CD14-positive monocyte (primary cell): ENCODE measurements around the gene C19orf38. TPM values are rescaled to one million over a fixed set of nuclear protein-coding genes. Genes with fewer than 3 reads are reported as not detected.

Experiments
- DNase-seq, 3 donors: peaks; one replicate each; pipeline ENCODE4 v3.0.0-alpha.2; 2011 to 2022
- H2AFZ ChIP-seq: 2 replicates; pipeline ENCODE4 v1.6.0; 2012; ENCODE audit warnings: mild to moderate bottlenecking, low read depth, low read length, inconsistent platforms; ENCODE audit not compliant: insufficient read depth, poor library complexity, severe bottlenecking
- H3K27ac ChIP-seq, 2 donors: 1 replicate in 1 of 2; 2 replicates in 1 of 2; pipeline ENCODE4 v1.5.1; 2012 to 2013; ENCODE audit warnings: low read length in 2 of 2, control low read depth in 1 of 2, inconsistent platforms in 1 of 2, low read depth in 1 of 2, mild to moderate bottlenecking in 1 of 2
- H3K27me3 ChIP-seq, 2 donors: one replicate each; pipeline versions ENCODE4 v1.6.0 to v1.6.1; 2011 to 2013; ENCODE audit warnings: low read length in 2 of 2; ENCODE audit not compliant: control insufficient read depth in 2 of 2, insufficient read depth in 2 of 2
- H3K36me3 ChIP-seq, 2 donors: replicated peaks in 1 of 2; 1 replicate in 1 of 2; 2 replicates in 1 of 2; pipeline versions ENCODE4 v1.5.1 to v1.6.1; 2012 to 2013; ENCODE audit warnings: low read length in 2 of 2, control low read depth in 1 of 2, inconsistent platforms in 1 of 2, mild to moderate bottlenecking in 1 of 2; ENCODE audit not compliant: insufficient read depth in 2 of 2, control insufficient read depth in 1 of 2
- H3K4me1 ChIP-seq, 2 donors: 1 replicate in 1 of 2; 2 replicates in 1 of 2; pipeline versions ENCODE4 v1.5.1 to v1.6.1; 2012 to 2013; ENCODE audit warnings: low read length in 2 of 2, control low read depth in 1 of 2, inconsistent platforms in 1 of 2, mild to moderate bottlenecking in 1 of 2, moderate library complexity in 1 of 2; ENCODE audit not compliant: insufficient read depth in 2 of 2, control insufficient read depth in 1 of 2
- H3K4me2 ChIP-seq: replicated peaks from 2 replicates; pipeline ENCODE3; 2012; ENCODE audit warnings: low read length, moderate library complexity, mild to moderate bottlenecking; ENCODE audit not compliant: poor library complexity, severe bottlenecking; ENCODE audit errors: extremely low read depth
- H3K4me3 ChIP-seq, 3 experiments: fragments of 200-600 bp in 1 of 3; sonication (generic) in 1 of 3; replicated peaks in 1 of 3; 1 replicate in 2 of 3; 2 replicates in 1 of 3; pipeline ENCODE4 v1.5.1; 2011 to 2013; ENCODE audit warnings: low read length in 3 of 3, mild to moderate bottlenecking in 3 of 3, control low read depth in 2 of 3, low read depth in 2 of 3, inconsistent platforms in 1 of 3, moderate library complexity in 1 of 3
- H3K79me2 ChIP-seq: 2 replicates; pipeline ENCODE4 v1.6.0; 2012; ENCODE audit warnings: mild to moderate bottlenecking, control low read depth, inconsistent platforms, low read length, moderate library complexity; ENCODE audit not compliant: insufficient read depth
- H3K9ac ChIP-seq: 2 replicates; pipeline ENCODE4 v1.6.0; 2017; ENCODE audit warnings: low read length, mild to moderate bottlenecking; ENCODE audit not compliant: insufficient read depth, poor library complexity, severe bottlenecking
- H3K9me3 ChIP-seq, 2 donors: replicated peaks in 1 of 2; 1 replicate in 1 of 2; 2 replicates in 1 of 2; pipeline versions ENCODE4 v1.5.1 to v1.6.1; 2012 to 2013; ENCODE audit warnings: low read length in 2 of 2, control low read depth in 1 of 2; ENCODE audit not compliant: control insufficient read depth in 1 of 2, insufficient read depth in 1 of 2
- H4K20me1 ChIP-seq: 2 replicates; pipeline ENCODE4 v1.6.0; 2012; ENCODE audit warnings: mild to moderate bottlenecking, low read length, control low read depth, moderate library complexity; ENCODE audit not compliant: insufficient read depth
- H3K27ac Mint-ChIP-seq, 7 donors: one replicate each; pipeline ENCODE4 v1.8.0; 2020; ENCODE audit warnings: mild to moderate bottlenecking in 7 of 7, mixed read lengths in 7 of 7, moderate library complexity in 6 of 7, inconsistent platforms in 2 of 7
- H3K27me3 Mint-ChIP-seq, 3 donors: one replicate each; pipeline ENCODE4 v1.8.0; 2021 to 2022; ENCODE audit warnings: low read depth in 3 of 3, mild to moderate bottlenecking in 3 of 3, mixed read lengths in 3 of 3, moderate library complexity in 3 of 3, inconsistent platforms in 1 of 3
- H3K36me3 Mint-ChIP-seq, 2 donors: one replicate each; pipeline ENCODE4 v1.8.0; 2020; ENCODE audit warnings: mixed read lengths in 2 of 2, inconsistent platforms in 1 of 2, mild to moderate bottlenecking in 1 of 2
- H3K4me1 Mint-ChIP-seq: one replicate; pipeline ENCODE4 v1.8.0; 2020; ENCODE audit warnings: mild to moderate bottlenecking, mixed read lengths
- H3K4me3 Mint-ChIP-seq, 2 donors: one replicate each; pipeline ENCODE4 v1.8.0; 2020; ENCODE audit warnings: mild to moderate bottlenecking in 2 of 2, mixed read lengths in 2 of 2, moderate library complexity in 1 of 2
- H3K9me3 Mint-ChIP-seq, 7 donors: one replicate each; pipeline ENCODE4 v1.8.0; 2020 to 2022; ENCODE audit warnings: mixed read lengths in 7 of 7, mild to moderate bottlenecking in 6 of 7, moderate library complexity in 6 of 7, inconsistent platforms in 2 of 7
- WGBS: methylation state at CpG from one replicate; pipeline ENCODE4 v1.1.5; 2013; ENCODE audit warnings: missing lambda C conversion rate; ENCODE audit not compliant: insufficient coverage; 5-methylcytosine and 5-hydroxymethylcytosine counted together
- intact Hi-C, 2 donors: fragments of 100-400 bp; cut with micrococcal nuclease; formaldehyde crosslinking; loops; one replicate each; pipeline versions ENCODE4 v1.15.0 to v1.15.1; 2023
- polyA plus RNA-seq, 3 donors: library from polyadenylated mRNA; depleted of rRNA in 1 of 3; unstranded in 2 of 3; stranded (reverse) in 1 of 3; fragments of 300-500 nt in 2 of 3; fragments of >200 nt in 1 of 3; fragmentation: Illumina TruSeq in 2 of 3; gene quantifications; 1 replicate in 2 of 3; 2 replicates in 1 of 3; pipeline ENCODE4 v1.2.3, GENCODE V29; 2012 to 2021
- TF ChIP-seq, protein P1 (sequence below): fragments of 200-600 bp; IDR thresholded peaks from one replicate; pipeline ENCODE4 v1.8.0; 2022; ENCODE audit warnings: antibody characterized with exemption, mild to moderate bottlenecking

C19orf38 gene
- polyA plus RNA-seq, 3 donors, result 134 to 174 (median 149) TPM

DNA sequence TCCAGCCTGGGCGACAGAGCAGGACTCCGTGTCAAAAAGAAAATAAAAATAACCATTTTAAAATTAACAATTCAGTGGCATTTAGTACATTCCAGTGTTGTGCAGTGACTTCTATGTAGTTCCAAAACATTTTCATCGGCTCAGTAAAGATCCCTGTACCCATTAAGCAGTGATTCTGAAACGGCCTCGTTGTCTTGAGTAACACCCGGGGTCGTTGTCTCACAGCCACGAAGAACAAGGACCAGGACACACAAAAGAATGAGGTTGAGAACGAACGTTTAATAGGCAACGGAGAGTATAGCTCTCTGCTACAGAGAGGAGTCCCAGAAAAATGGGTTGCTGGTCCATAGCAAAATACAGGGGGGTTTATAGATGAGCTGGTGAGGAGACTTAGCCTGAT lies 9.8 kb upstream of the C19orf38 start:
- peaks cover 12% of the 10 kb centered on the region for H3K4me1 Mint-ChIP-seq
- DNase-seq, result no peak
- no peak overlapping the region for H3K27ac Mint-ChIP-seq
- intact Hi-C loops, result loop anchor here in 1 of 2 donors (5.0 kb wide), 1 partner anchor 34 kb away; the partner anchor contains the start of gene CARM1
- peaks cover 2 to 11% (median 7%) of the 10 kb centered on the region in 7 donors for H3K9me3 Mint-ChIP-seq
- no peak overlapping the region for H2AFZ ChIP-seq
- H3K9me3 ChIP-seq, result peaks cover 0 to 8% of the 10 kb centered on the region in 2 donors
- H3K4me3 Mint-ChIP-seq, result no peak overlapping the region
- no peak overlapping the region for H3K4me3 ChIP-seq
- peaks cover 1 to 9% of the 10 kb centered on the region in 2 donors for H3K36me3 Mint-ChIP-seq
- TF ChIP-seq, protein P1, sequence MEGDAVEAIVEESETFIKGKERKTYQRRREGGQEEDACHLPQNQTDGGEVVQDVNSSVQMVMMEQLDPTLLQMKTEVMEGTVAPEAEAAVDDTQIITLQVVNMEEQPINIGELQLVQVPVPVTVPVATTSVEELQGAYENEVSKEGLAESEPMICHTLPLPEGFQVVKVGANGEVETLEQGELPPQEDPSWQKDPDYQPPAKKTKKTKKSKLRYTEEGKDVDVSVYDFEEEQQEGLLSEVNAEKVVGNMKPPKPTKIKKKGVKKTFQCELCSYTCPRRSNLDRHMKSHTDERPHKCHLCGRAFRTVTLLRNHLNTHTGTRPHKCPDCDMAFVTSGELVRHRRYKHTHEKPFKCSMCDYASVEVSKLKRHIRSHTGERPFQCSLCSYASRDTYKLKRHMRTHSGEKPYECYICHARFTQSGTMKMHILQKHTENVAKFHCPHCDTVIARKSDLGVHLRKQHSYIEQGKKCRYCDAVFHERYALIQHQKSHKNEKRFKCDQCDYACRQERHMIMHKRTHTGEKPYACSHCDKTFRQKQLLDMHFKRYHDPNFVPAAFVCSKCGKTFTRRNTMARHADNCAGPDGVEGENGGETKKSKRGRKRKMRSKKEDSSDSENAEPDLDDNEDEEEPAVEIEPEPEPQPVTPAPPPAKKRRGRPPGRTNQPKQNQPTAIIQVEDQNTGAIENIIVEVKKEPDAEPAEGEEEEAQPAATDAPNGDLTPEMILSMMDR, result no peak
- no peak overlapping the region for H3K27ac ChIP-seq
- no peak overlapping the region for H3K9ac ChIP-seq
- H3K4me1 ChIP-seq, result peaks cover 15 to 18% of the 10 kb centered on the region in 2 donors
- H3K79me2 ChIP-seq, result no peaks in the 10 kb centered on the region
- WGBS, result 95% methylated on average over 11 of the region's 11 CpGs
- peaks cover 0 to 9% (median 3%) of the 10 kb centered on the region in 3 donors for H3K27me3 Mint-ChIP-seq
- H3K36me3 ChIP-seq, result peaks cover 7 to 13% of the 10 kb centered on the region in 2 donors
- peaks cover 14% of the 10 kb centered on the region for H4K20me1 ChIP-seq
- no peak overlapping the region for H3K4me2 ChIP-seq
- no peaks in the 10 kb centered on the region for H3K27me3 ChIP-seq

DNA sequence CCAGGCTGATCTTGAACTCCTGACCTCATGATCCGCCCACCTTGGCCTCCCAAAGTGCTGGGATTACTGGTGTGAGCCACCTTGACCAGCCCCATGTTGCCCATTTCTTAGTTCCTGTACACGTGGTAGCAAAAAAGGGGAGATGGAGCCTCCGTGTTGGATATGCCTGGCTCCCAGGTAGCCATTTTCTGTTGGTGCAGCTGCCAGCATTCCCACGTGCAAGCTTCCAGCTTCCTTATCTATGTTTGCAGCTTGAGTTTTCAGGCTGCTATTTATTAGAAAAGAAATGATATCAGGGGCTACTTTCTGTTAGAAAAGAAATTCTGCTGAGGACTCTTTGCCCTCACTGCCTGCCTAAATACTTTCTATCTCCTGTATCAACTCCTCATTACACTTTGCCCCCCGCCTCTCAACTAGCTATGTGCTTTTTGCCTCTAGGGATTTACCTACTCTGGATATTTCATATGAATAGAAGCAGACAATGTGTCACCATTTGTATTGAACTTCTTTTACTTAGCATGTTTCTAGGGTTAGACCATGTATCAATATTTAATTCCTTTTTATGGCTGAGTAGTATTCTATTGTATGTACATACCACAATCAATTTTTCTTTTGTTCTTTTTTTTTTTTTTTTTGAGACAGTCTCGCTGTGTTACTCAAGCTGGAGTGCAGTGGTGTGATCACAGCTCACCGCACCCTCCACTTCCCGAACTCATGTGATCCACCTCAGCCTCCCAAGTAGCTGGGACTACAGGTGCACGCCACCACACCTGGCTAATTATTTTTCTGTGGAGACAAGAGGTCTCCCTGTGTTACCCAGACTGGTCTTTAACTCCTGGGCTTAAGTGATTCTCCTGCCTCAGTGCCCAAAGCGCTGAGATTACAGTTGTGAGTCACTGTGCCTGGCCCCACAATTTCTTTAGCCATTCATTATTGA lies 8.8 kb upstream of the C19orf38 start:
- Histone ChIP-seq H4K20me1 (peaks cover 11% of the 10 kb centered on the region), H3K79me2 (no peaks in the 10 kb centered on the region), H3K4me3 (no peak overlapping the region), H3K27ac (no peak overlapping the region), H3K27me3 (no peaks in the 10 kb centered on the region), H3K9ac (no peak overlapping the region), H3K36me3 (peaks cover 0 to 3% of the 10 kb centered on the region in 2 donors), H3K4me2 (no peak overlapping the region), H3K9me3 (peaks cover 0 to 8% of the 10 kb centered on the region in 2 donors), H2AFZ (no peak overlapping the region), H3K4me1 (peaks cover 15 to 18% of the 10 kb centered on the region in 2 donors)
- Mint-ChIP-seq H3K4me3 (no peak overlapping the region), H3K9me3 (peaks cover 2 to 11% (median 7%) of the 10 kb centered on the region in 7 donors), H3K27ac (peak overlapping the region in 1 of 7 donors; percentile 11), H3K36me3 (peaks cover 0 to 3% of the 10 kb centered on the region in 2 donors), H3K27me3 (peaks cover 0 to 12% (median 3%) of the 10 kb centered on the region in 3 donors), H3K4me1 (peaks cover 14% of the 10 kb centered on the region)
- TF ChIP-seq, protein P1, result no peak
- intact Hi-C loops, result loop anchor here in 1 of 2 donors (5.0 kb wide), 1 partner anchor 33 kb away; the partner anchor contains the start of gene CARM1
- WGBS, result 58% methylated on average over 4 of the region's 10 CpGs
- no peak for DNase-seq
